Measurements from ENCODE around the gene PPARD. TPM values are rescaled to one million over a fixed set of nuclear protein-coding genes. Genes with fewer than 3 reads are reported as not detected.

PPARD gene
- total RNA-seq, 4 donors from 2014 or later: 17.0 to 42.8 (median 28.2) TPM

DNA sequence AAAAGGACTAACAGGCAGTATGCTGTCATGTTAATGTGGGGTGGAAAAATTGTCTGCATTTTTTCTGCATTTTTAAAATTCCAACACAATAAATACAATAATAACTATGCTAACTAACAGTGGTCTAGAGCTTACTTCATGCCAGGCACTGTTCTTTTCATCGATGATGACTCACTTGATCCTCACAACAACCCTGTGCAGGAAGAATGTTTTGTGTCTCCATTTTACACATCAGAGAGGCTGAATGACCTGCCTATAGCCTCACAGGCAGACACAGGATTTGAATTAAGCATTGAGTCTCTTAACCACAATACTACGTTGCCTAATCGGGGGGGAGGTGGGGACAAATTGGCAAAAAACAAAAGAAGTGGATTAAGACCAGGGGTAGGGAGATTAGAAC, 82.9 kb downstream of the PPARD start:
- peaks cover 9 to 88% (median 24%) of the 10 kb centered on the region in 3 donors for H3K36me3 ChIP-seq
- H3K27me3 ChIP-seq: no peaks in the 10 kb centered on the region
- peaks cover 0 to 24% (median 12%) of the 10 kb centered on the region in 3 donors for H3K9me3 ChIP-seq
- H3K27ac ChIP-seq: no peak overlapping the region
- TF ChIP-seq, protein P1, sequence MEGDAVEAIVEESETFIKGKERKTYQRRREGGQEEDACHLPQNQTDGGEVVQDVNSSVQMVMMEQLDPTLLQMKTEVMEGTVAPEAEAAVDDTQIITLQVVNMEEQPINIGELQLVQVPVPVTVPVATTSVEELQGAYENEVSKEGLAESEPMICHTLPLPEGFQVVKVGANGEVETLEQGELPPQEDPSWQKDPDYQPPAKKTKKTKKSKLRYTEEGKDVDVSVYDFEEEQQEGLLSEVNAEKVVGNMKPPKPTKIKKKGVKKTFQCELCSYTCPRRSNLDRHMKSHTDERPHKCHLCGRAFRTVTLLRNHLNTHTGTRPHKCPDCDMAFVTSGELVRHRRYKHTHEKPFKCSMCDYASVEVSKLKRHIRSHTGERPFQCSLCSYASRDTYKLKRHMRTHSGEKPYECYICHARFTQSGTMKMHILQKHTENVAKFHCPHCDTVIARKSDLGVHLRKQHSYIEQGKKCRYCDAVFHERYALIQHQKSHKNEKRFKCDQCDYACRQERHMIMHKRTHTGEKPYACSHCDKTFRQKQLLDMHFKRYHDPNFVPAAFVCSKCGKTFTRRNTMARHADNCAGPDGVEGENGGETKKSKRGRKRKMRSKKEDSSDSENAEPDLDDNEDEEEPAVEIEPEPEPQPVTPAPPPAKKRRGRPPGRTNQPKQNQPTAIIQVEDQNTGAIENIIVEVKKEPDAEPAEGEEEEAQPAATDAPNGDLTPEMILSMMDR (IDR thresholded peaks at IDR 0.05): no peak
- TF ChIP-seq POLR2A (IDR thresholded peaks at IDR 0.05): no peak
- intact Hi-C loops (cut with DNase I): no loop called here
- peaks cover 0 to 4% (median 0%) of the 10 kb centered on the region in 3 donors for H3K4me1 ChIP-seq
- WGBS, 2 donors: 38 to 41% methylated on average over 2 to 3 of the region's 3 CpGs
- no peak for DNase-seq
- no peak overlapping the region for H3K4me3 ChIP-seq

DNA sequence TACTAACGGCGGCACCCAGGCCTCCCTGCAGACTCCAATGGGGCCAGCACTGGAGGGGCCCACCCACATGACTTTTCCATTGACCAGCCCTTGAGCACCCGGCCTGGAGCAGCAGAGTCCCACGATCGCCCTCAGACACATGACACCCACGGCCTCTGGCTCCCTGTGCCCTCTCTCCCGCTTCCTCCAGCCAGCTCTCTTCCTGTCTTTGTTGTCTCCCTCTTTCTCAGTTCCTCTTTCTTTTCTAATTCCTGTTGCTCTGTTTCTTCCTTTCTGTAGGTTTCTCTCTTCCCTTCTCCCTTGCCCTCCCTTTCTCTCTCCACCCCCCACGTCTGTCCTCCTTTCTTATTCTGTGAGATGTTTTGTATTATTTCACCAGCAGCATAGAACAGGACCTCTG, 83.7 kb downstream of the PPARD start:
- DNase-seq: no peak
- peaks cover 9 to 81% (median 24%) of the 10 kb centered on the region in 3 donors for H3K36me3 ChIP-seq
- no peak overlapping the region for H3K27ac ChIP-seq
- H3K4me3 ChIP-seq: no peak overlapping the region
- TF ChIP-seq POLR2A (IDR thresholded peaks at IDR 0.05): no peak
- TF ChIP-seq, protein P1 (IDR thresholded peaks at IDR 0.05): no peak
- intact Hi-C loops (cut with DNase I): no loop called here
- peaks cover 0 to 4% (median 0%) of the 10 kb centered on the region in 3 donors for H3K4me1 ChIP-seq
- 69 to 78% methylated on average over 5 to 7 of the region's 8 CpGs for WGBS, 2 donors
- peaks cover 0 to 26% (median 12%) of the 10 kb centered on the region in 3 donors for H3K9me3 ChIP-seq
- no peaks in the 10 kb centered on the region for H3K27me3 ChIP-seq

DNA sequence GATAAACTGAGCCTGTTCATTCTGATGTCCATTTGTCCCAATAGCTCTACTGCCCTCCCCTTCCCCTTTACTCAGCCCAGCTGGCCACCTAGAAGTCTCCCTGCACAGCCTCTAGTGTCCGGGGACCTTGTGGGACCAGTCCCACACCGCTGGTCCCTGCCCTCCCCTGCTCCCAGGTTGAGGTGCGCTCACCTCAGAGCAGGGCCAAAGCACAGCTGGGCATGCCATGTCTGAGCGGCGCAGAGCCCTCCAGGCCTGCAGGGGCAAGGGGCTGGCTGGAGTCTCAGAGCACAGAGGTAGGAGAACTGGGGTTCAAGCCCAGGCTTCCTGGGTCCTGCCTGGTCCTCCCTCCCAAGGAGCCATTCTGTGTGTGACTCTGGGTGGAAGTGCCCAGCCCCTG, 85.1 kb downstream of the PPARD start:
- Histone ChIP-seq H3K27me3 (no peaks in the 10 kb centered on the region), H3K4me3 (no peak overlapping the region), H3K36me3 (peaks cover 9 to 67% (median 18%) of the 10 kb centered on the region in 3 donors), H3K9me3 (peaks cover 0 to 26% (median 12%) of the 10 kb centered on the region in 3 donors), H3K4me1 (peaks cover 0 to 4% (median 0%) of the 10 kb centered on the region in 3 donors), H3K27ac (no peak overlapping the region)
- no CpG with 5 or more reads among the region's 5 CpGs for WGBS, 2 donors
- DNase-seq: no peak
- no peak for TF ChIP-seq POLR2A (IDR thresholded peaks at IDR 0.05)
- TF ChIP-seq, protein P1 (IDR thresholded peaks at IDR 0.05): no peak
- intact Hi-C loops (cut with DNase I): no loop called here

DNA sequence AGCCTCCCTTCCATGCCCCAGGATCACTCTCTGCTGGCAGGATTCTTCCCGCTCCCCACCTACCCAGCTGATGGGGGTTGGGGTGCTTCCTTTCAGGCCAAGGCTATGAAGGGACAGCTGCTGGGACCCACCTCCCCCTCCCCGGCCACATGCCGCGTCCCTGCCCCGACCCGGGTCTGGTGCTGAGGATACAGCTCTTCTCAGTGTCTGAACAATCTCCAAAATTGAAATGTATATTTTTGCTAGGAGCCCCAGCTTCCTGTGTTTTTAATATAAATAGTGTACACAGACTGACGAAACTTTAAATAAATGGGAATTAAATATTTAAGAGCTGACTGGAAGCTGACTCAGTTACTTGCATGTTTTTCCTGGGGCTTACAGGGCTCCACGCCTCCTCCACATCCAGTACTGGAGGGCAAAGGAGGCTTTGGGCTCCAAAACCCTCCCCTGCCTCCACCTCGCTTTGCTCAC, 85.5 kb downstream of the PPARD start:
- Histone ChIP-seq H3K9me3 (peaks cover 0 to 26% (median 12%) of the 10 kb centered on the region in 3 donors), H3K36me3 (peaks cover 9 to 63% (median 14%) of the 10 kb centered on the region in 3 donors), H3K4me1 (peaks cover 0 to 4% (median 0%) of the 10 kb centered on the region in 3 donors), H3K4me3 (no peak overlapping the region), H3K27ac (no peak overlapping the region), H3K27me3 (no peaks in the 10 kb centered on the region)
- no peak for DNase-seq
- intact Hi-C loops (cut with DNase I): no loop called here
- WGBS, 2 donors: 75 to 85% methylated on average over 6 to 8 of the region's 9 CpGs
- TF ChIP-seq POLR2A (IDR thresholded peaks at IDR 0.05): no peak
- TF ChIP-seq, protein P1 (IDR thresholded peaks at IDR 0.05): no peak

DNA sequence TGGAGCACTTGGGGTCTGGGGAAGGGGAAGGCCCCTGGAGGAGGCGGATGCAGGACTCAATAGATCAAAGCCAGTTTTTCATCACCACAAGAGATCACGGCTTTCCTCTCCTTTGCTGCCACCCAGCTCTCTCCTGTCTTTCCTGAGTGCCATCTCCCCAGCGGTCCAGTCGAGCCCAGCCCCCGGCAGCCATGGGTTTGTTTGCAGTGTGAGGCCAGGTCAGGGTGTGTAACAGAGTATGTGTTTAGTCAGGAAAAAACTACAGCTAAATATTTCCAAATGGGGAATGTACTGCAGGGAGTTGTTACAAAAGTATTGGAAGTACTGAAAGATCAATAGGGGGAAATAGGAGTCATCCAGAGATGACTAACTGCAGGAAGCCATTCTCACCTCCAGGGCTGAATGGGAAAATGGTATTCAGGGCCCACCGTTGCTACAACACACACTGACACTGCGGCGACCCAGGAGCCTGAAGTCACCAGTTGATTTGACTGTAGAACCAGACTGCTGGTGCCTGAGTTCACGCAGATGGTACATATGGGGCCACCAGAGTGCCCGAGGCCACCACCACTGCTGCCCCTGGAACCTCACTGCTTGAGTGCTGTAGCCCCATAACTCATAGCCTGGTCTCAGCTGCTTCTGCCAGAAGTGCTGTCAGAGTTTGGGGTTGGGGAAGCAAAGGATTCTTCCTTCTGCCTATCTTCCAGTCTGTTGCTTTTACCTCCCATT, 86.2 kb downstream of the PPARD start:
- intact Hi-C loops (cut with DNase I): no loop called here
- Histone ChIP-seq H3K4me3 (no peak overlapping the region), H3K27ac (no peak overlapping the region), H3K36me3 (peaks cover 9 to 56% (median 14%) of the 10 kb centered on the region in 3 donors), H3K27me3 (no peaks in the 10 kb centered on the region), H3K9me3 (peaks cover 0 to 26% (median 12%) of the 10 kb centered on the region in 3 donors), H3K4me1 (peaks cover 0 to 4% (median 0%) of the 10 kb centered on the region in 3 donors)
- WGBS, 2 donors: 84 to 87% methylated on average over 7 to 9 of the region's 10 CpGs
- DNase-seq: no peak
- TF ChIP-seq, protein P1 (IDR thresholded peaks at IDR 0.05): no peak
- no peak for TF ChIP-seq POLR2A (IDR thresholded peaks at IDR 0.05)
